Liver (tissue), 9 donors: ENCODE measurements around the gene CUEDC1. TPM values are rescaled to one million over a fixed set of nuclear protein-coding genes. Genes with fewer than 3 reads are reported as not detected.

Experiments
- DNase-seq: peaks from one replicate; pipeline ENCODE4 v3.0.0-alpha.2; 2017; ENCODE audit warnings: low spot score
- H3K27ac ChIP-seq, 2 donors: one replicate each; pipeline ENCODE4 v1.7.0; 2013; ENCODE audit warnings: inconsistent platforms in 2 of 2, low read length in 2 of 2, control low read depth in 1 of 2, low read depth in 1 of 2, mild to moderate bottlenecking in 1 of 2
- H3K27me3 ChIP-seq, 4 donors: one replicate each; pipeline versions ENCODE4 v1.6.1 to v1.7.0; 2013; ENCODE audit warnings: low read length in 3 of 4, inconsistent platforms in 1 of 4, mild to moderate bottlenecking in 1 of 4, moderate library complexity in 1 of 4; ENCODE audit not compliant: control insufficient read depth in 4 of 4, insufficient read depth in 4 of 4
- H3K36me3 ChIP-seq, 4 donors: one replicate each; pipeline versions ENCODE4 v1.6.1 to v1.7.0; 2013; ENCODE audit warnings: low read length in 3 of 4, mild to moderate bottlenecking in 3 of 4, low read depth in 1 of 4, moderate library complexity in 1 of 4; ENCODE audit not compliant: control insufficient read depth in 4 of 4, insufficient read depth in 3 of 4
- H3K4me1 ChIP-seq, 4 donors: one replicate each; pipeline versions ENCODE4 v1.6.1 to v1.7.0; 2013; ENCODE audit warnings: low read length in 3 of 4, mild to moderate bottlenecking in 3 of 4, moderate library complexity in 1 of 4; ENCODE audit not compliant: control insufficient read depth in 4 of 4, insufficient read depth in 4 of 4
- H3K4me3 ChIP-seq, 3 donors: one replicate each; pipeline versions ENCODE4 v1.6.1 to v1.7.0; 2013; ENCODE audit warnings: low read length in 3 of 3, control low read depth in 1 of 3, low read depth in 1 of 3, mild to moderate bottlenecking in 1 of 3
- H3K9ac ChIP-seq, 2 donors: one replicate each; pipeline ENCODE4 v1.7.0; 2013; ENCODE audit warnings: low read length in 2 of 2, mild to moderate bottlenecking in 2 of 2, moderate library complexity in 2 of 2, control low read depth in 1 of 2, low read depth in 1 of 2
- H3K9me3 ChIP-seq, 4 donors: one replicate each; pipeline versions ENCODE4 v1.6.1 to v1.7.0; 2013; ENCODE audit warnings: low read length in 3 of 4; ENCODE audit not compliant: control insufficient read depth in 4 of 4
- CTCF ChIP-seq: fragments of 150-350 bp; IDR thresholded peaks from 2 replicates; pipeline ENCODE4 v1.5.1; 2017; ENCODE audit warnings: improper control_type of control experiment, low read depth, low read length; ENCODE audit not compliant: missing input control
- FOXA1 ChIP-seq: IDR thresholded peaks from 2 replicates; pipeline ENCODE4 v1.6.1; 2016; ENCODE audit warnings: antibody characterized with exemption
- FOXA2 ChIP-seq: IDR thresholded peaks from 2 replicates; pipeline ENCODE4 v1.6.1; 2016; ENCODE audit warnings: antibody characterized with exemption
- GABPA ChIP-seq, 2 donors: IDR thresholded peaks in 1 of 2; conservative IDR thresholded peaks in 1 of 2; 2 replicates each; pipeline ENCODE4 v1.6.1; 2016; ENCODE audit warnings: antibody characterized with exemption in 2 of 2, mild to moderate bottlenecking in 1 of 2, moderate library complexity in 1 of 2
- HNF4A ChIP-seq, 2 donors: conservative IDR thresholded peaks; 2 replicates each; pipeline ENCODE4 v1.6.1; 2016; ENCODE audit warnings: antibody characterized with exemption in 2 of 2, mild to moderate bottlenecking in 2 of 2
- HNF4G ChIP-seq: IDR thresholded peaks from 2 replicates; pipeline ENCODE4 v1.6.1; 2016; ENCODE audit warnings: antibody characterized with exemption
- MAX ChIP-seq: IDR thresholded peaks from 2 replicates; pipeline ENCODE4 v1.6.1; 2016; ENCODE audit warnings: antibody characterized with exemption
- NR2F2 ChIP-seq: IDR thresholded peaks from 2 replicates; pipeline ENCODE4 v1.6.1; 2016; ENCODE audit warnings: antibody characterized with exemption
- RAD21 ChIP-seq, 2 donors: IDR thresholded peaks; 2 replicates each; pipeline ENCODE4 v1.6.1; 2016; ENCODE audit warnings: antibody characterized with exemption in 2 of 2, mild to moderate bottlenecking in 2 of 2
- RXRA ChIP-seq, 2 donors: IDR thresholded peaks; 2 replicates each; pipeline ENCODE4 v1.6.1; 2017 to 2018; ENCODE audit warnings: antibody characterized with exemption in 2 of 2, mild to moderate bottlenecking in 1 of 2
- SP1 ChIP-seq: IDR thresholded peaks from 2 replicates; pipeline ENCODE4 v1.6.1; 2018; ENCODE audit warnings: antibody characterized with exemption, mild to moderate bottlenecking
- YY1 ChIP-seq: IDR thresholded peaks from 2 replicates; pipeline ENCODE4 v1.6.1; 2016; ENCODE audit warnings: antibody characterized with exemption, mild to moderate bottlenecking
- whole genome bisulfite sequencing: extraction: QIAGEN DNeasy Blood & Tissue Kit; methylation state at CpG from one replicate; pipeline ENCODE4 v1.1.7; 2013; 5-methylcytosine and 5-hydroxymethylcytosine counted together
- polyA plus RNA-seq, 2 donors: library from polyadenylated mRNA; stranded (reverse) in 1 of 2; unstranded in 1 of 2; fragments of 200-250 nt in 1 of 2; fragments of >200 nt in 1 of 2; fragmentation: Nextera tagmentation in 1 of 2; extraction: Ambion mirVana in 1 of 2; gene quantifications; one replicate each; pipeline versions ENCODE4 v1.2.1 to v1.2.3, GENCODE V29; 2013 to 2015
- total RNA-seq, 2 donors: library from RNA; depleted of rRNA; stranded (reverse); fragments of >200 nt; gene quantifications; one replicate each; pipeline ENCODE4 v1.2.3, GENCODE V29; 2014
- TF ChIP-seq, protein P1 (sequence below): IDR thresholded peaks from 2 replicates; pipeline ENCODE4 v1.6.1; 2016; ENCODE audit warnings: antibody characterized with exemption
- donor health status: healthy.
- donor health status: healthy.
- donor health status: healthy.
- donor health status: healthy.
- donor health status: healthy.

The CUEDC1 gene
- total and polyA plus RNA-seq, 4 donors, result 2.6 to 4.9 (median 3.4) TPM

DNA sequence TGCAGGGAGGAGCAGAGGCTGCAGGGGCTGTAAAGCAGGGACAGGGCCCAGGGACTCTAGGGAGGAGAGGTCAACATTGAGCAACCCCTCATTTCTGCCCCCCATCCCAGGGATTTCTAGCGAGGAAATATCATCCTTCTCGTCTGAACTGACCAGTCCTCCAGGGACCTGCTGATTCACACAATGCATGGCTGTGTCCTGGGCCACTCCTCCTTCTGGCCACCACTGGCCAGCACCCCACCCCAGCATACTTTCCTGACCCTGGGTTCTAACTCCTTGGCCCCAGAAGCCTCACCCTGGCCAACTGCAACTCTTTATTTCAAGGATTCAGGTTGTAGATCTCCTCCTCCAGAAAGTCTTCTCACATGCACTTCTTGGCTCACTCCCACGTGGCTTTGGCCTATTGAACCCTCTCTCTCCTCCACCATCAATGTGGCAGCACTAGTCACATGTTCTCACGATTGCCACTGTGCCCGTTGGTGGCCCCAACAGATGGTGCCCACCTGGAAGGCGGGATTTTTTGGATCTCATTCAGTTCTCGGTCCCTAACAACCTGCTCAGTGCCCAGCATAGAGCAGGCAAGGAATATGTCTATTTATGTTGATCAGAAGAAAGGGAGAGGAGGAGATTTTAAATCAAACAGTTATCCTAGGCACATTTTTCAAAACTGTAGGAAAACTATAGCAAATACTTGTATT is 41.5 kb downstream of the CUEDC1 start:
- 84% methylated on average over 7 of the region's 7 CpGs for WGBS
- Histone ChIP-seq H3K36me3 (no peaks in the 10 kb centered on the region), H3K27me3 (no peaks in the 10 kb centered on the region), H3K9me3 (no peaks in the 10 kb centered on the region), H3K9ac (no peak overlapping the region), H3K4me1 (peaks cover 0 to 6% (median 5%) of the 10 kb centered on the region in 4 donors), H3K27ac (no peak overlapping the region), H3K4me3 (no peak overlapping the region)
- TF ChIP-seq HNF4G, result no peak
- no peak for TF ChIP-seq YY1
- TF ChIP-seq MAX, result no peak
- TF ChIP-seq CTCF, result no peak
- DNase-seq, result no peak

DNA sequence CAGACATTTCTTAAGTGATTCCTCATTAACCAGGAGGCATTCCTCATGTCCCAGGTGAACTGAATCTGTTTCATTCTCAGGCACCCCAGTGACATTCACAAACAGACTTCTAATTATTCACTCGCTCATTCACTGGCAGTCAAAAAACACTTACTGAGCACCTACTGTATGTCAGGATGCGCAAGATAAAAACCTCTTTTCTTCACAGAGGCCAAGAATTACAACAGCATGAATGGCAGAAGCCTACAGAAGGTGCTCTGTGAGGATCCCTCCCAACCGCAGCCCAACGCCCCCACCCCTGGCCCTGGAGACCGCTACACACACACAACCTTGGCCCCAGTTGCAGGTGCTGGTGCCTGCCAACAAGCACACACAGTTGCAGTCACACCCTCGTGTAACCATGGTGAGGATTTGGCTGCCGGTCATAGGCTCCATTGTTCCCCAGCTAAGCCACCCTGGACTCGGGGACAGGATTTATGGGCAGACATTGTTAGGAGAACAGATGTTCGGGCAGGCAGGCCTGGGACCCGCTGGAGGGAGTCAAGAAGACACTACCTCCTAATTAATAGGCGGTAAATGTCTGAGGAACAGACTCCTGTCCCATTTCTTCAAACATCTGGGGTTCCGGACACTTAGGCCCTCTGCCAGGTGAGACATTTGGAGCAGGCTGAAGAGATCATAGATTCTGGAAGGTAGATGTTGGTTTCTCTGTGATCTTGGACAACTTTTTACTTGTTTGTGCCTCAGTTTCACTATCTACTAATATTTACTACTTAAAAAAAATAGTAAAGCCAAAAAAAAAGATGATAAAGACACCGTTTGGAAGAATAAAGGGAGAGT is 43.2 kb downstream of the CUEDC1 start:
- no peak overlapping the region for H3K9ac ChIP-seq
- WGBS, result 50% methylated on average over 13 of the region's 13 CpGs
- no peak overlapping the region for H3K4me3 ChIP-seq
- no peaks in the 10 kb centered on the region for H3K36me3 ChIP-seq
- TF ChIP-seq FOXA1, result no peak
- peak; percentile 92 for TF ChIP-seq YY1
- no peak for TF ChIP-seq NR2F2
- peak in 1 of 2 donors; percentile 22 for TF ChIP-seq RXRA (IDR thresholded peaks at IDR 0.05)
- peak; percentile 20 for TF ChIP-seq SP1
- TF ChIP-seq, protein P1, sequence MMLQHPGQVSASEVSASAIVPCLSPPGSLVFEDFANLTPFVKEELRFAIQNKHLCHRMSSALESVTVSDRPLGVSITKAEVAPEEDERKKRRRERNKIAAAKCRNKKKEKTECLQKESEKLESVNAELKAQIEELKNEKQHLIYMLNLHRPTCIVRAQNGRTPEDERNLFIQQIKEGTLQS, result no peak
- no peak for TF ChIP-seq GABPA (IDR thresholded peaks at IDR 0.05 in 1 of 2, conservative IDR thresholded peaks at IDR 0.05 in 1 of 2)
- peak in 1 of 2 donors; percentile 9 for TF ChIP-seq RAD21 (IDR thresholded peaks at IDR 0.05)
- TF ChIP-seq FOXA2, result peak; percentile 21
- TF ChIP-seq MAX, result no peak
- TF ChIP-seq HNF4A (conservative IDR thresholded peaks at IDR 0.05), result peak; percentile 25 to 50
- DNase-seq, result no peak
- H3K27ac ChIP-seq, result no peak overlapping the region
- H3K9me3 ChIP-seq, result no peaks in the 10 kb centered on the region
- peaks cover 0 to 6% (median 5%) of the 10 kb centered on the region in 4 donors for H3K4me1 ChIP-seq
- no peaks in the 10 kb centered on the region for H3K27me3 ChIP-seq
